HG02870 (cell line): ENCODE measurements around the gene HMGB1.

Experiments used
- ATAC-seq: cut with Tn5 transposase; IDR thresholded peaks from one replicate; pipeline ENCODE4 v1.9.1; 2021; ENCODE audit warnings: mild to moderate bottlenecking, moderate library complexity; ENCODE audit not compliant: unreplicated experiment

The HMGB1 gene

DNA sequence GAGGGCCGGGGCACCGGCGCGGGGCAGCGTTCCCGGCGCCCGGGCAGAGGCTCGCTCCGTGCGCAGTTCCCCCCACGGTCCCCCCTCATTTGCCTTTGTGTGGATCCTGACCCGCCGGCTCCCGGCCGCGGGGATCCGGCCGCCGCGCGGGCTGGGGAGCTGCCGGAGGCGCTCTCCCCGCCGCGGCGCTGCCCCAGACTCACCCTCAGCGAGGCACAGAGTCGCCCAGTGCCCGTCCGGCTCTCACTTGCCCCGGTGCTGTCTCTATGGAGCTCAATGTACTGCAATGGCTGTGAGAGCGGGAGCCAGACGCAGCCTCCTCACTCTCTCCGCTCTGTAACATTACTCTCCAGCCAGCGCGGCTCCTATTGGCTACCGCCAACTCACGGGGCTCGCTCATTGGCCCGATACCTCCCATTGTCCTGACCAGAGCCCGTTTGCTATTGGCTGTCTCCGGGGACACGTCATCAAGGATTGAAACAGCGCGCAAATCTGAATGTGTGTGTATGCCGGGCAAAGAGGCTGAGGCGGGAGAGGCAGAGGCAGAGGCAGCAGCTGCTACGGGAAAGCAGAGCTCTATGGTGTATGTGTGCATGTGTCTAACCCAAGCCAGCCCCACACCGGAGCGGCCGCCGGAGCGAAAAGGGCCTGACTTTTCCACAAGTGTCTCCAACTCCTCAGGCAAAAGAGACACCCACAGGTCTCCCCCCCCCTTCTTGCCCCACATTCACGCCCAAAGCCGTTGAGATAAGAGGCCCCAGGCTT, at the start of gene HMGB1:
HMGB1 (minus strand) TSS at position 344 of the 765 bp plus-strand sequence. CDS start 2,256 bp downstream, outside the sequence.
- ATAC-seq = peak; percentile 88

DNA sequence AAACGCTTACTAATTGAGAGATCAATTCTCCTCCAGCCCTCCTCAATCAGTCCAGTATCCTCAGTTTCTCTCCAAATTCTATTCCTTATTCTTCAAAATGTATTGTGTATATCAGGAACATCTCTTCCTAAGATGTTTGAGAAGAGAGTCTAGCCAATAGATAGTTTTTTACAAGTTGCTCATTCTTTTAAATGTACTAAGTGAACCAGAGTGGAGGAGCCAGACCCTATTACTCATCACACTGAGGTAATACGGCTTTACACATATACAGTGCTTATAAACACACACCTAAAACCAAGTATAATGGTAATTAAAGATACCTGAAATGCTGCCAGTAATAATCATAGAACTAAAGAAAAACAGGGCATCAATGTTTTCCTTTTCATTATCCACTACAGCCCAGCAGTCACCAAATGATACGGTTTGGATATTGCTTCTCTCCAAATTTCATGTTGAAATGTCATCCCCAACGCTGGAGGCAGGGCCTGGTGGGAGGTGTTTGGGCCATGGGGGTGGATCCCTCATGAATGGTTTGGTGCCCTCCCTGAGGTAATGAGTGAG, 45.2 kb upstream of the HMGB1 start:
- ATAC-seq = no peak

- no peak for ATAC-seq
Observed at GRCh38 chr13:30510091-30510490, 44.4 kb upstream of the HMGB1 start.

GRCh38 chr13:30509254-30510050, 43.7 kb upstream of the HMGB1 start:
- no peak for ATAC-seq

GRCh38 chr13:30504081-30504480, 38.3 kb upstream of the HMGB1 start:
- peak; percentile 92 for ATAC-seq

DNA sequence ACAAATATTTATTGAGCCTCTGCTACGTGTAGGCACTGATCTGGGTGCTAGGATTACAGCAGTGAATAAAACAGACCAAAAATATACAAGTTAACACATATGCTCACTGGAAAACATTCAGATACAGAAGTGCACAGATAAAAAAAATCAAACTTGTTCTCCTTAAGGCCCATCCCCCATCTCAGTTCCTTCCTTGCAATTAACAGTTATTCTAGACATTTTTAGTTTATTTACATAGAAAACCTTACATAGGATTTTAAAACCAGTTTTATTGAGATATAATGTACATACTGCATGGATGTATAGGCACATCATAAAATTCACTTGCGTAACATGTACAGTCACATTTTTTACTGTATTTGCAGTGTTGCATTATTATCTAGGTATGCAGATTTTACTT, 36.5 kb upstream of the HMGB1 start:
- no peak for ATAC-seq

- ATAC-seq = no peak
Observed at GRCh38 chr13:30499338-30499737, 33.6 kb upstream of the HMGB1 start.

- no peak for ATAC-seq
Observed at GRCh38 chr13:30496147-30496546, 30.4 kb upstream of the HMGB1 start.

DNA sequence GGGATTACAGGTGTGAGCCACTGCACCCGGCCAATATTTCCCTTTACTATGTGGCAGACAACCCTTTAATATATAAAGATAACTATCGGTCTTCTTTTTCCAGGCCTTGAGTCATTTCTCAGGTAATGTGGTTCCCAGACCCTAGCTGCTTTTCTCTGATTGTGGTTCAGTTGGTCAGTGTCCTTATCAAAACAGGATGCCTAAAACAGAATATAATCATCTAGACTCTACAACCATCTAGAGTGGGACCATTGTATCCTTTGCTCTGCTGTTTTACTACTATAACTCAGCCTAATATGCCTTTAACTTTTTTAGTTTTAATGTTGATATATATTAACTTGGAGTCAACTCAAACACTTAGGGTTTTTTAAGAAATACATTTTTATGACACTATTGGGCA, 30.0 kb upstream of the HMGB1 start:
- ATAC-seq = no peak

DNA sequence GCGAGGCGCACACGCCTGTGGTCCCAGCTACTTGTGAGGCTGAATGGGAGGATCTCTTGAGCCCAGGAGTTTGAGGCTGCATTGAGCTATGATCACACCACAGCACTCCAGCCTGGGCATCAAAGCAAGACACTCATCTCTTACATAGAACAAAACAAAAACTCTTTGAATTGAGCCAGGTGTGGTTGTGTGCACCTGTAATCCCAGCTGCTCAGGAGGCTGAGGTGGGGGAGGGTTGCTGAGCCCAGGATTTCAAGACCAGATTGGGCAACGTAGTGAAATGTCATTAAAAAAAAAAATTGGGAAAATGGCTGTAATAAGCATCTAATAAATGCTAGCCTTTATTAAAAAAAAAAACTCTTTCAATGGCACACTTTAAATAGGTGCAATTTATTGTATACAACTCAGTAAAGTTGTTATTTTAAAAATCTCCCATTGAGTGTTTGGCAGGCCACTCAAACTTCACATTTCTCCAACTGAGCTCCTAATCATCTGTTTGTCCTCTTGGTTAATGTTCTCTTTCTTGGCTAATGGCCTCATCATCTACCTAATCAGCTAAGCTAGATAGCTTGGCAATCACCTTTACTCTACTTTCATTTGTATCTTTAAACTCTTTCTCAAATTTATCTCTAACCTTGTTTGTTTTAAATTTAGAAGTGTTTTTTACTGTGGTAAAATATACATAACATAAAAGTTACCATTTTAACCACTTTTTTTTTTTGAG, 28.1 kb upstream of the HMGB1 start:
- no peak for ATAC-seq

GRCh38 chr13:30487075-30487470, 21.3 kb upstream of the HMGB1 start:
- ATAC-seq = no peak

DNA sequence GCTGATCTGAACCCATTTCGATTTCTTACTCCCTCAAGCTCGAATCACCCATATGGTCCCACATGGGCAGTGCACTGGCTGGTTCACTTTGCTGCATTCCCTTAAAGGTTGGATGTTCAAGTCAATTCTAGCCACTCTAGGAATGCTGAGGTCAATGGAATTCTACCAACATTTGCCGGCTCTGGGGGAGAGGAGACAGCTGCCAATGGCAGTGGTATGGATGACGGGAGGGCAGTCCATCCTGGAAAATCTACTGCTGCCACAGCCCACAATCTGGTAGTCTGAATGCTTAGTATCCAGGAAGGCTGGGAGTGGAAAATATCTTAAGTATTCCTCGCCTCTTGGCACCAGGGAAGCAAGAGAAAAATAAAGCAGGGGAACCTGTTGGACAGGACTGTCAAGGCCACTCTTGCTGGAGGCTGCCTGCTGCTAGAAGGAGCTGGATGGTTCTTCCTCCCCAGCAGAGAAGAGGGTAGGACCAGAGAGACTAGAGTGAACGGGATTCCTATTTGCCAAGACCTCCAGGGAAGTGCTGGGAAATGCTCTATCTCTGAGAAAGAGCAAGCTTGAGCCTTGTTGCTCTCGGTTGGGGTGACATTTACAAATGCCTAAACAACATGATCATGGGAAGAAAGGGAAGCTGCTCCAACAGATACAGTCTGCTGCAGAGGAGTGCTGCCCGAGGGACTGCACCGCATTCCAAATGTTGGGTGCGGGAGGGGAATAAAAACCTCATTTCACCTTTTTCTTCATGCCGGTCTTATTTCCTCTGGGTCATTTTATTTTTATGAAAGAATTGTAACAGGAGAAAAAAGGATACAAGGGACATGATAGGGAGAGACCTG, 20.7 kb upstream of the HMGB1 start:
- ATAC-seq = no peak

- ATAC-seq = no peak
Observed at GRCh38 chr13:30481241-30481760, 15.6 kb upstream of the HMGB1 start.

DNA sequence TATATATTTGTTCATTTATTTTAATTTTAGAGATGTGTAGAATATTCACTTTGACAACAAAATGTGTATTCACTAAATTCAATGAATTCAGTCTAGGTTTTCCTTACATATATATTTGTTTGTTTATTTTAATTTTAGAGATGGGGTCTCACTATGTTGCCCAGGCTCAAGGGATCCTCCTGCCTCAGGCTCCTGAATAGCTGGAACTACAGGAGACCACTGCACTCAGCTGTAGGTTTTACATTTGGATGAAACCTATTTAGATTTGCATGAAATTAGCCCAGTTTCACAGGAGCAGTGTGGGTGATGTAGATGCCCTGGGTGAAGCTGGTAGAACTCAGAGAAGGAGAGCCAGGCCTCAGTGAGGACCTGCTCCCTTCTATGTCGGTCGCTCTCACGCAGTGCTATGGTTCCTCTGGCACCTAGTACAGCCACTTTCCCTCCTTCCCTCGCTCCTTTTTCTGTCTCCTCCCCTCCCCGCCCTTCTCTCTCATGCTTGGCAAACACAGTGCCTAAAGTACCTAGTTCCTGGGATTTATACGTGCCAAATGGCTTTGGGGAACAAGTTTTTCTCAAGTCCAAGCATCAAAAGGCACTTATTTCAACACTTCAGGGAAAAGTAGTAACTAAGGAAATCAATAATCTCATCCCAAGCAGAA, 14.7 kb upstream of the HMGB1 start:
- ATAC-seq = no peak

GRCh38 chr13:30479883-30480219, 14.1 kb upstream of the HMGB1 start:
- no peak for ATAC-seq

DNA sequence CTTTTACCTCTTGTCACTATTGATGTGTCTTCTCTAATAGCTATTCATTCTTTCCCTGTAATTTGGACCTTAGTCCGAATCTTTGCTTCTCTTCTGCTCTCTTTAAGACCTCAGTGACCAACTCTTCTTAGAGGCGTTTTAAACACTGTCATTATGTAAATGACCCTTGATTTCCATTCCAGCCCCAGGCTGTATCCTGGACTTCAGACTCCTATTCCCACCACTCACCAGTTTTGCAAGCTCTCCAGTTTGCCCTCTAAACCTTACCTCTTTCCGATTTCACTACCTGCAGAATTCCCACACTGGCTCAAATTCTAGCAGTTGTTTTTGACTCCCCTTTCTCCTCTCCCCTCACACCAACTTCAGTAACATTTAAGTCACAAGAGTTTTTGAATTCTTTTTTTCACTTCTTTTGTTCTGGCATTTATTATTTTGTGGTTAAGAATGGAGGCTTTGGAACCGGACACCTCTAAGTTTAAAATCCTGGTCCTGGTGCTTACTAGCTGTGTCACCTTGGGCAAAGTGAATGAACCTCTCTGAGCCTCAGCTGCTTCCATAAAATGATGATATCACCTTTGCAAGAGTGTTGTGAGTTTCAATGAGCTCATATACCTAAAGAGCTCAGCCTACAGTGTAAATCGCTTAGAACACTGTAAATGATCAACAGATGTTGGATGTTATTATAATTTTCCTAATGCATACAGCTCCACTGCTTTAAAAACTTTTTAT, 13.6 kb upstream of the HMGB1 start:
- no peak for ATAC-seq

DNA sequence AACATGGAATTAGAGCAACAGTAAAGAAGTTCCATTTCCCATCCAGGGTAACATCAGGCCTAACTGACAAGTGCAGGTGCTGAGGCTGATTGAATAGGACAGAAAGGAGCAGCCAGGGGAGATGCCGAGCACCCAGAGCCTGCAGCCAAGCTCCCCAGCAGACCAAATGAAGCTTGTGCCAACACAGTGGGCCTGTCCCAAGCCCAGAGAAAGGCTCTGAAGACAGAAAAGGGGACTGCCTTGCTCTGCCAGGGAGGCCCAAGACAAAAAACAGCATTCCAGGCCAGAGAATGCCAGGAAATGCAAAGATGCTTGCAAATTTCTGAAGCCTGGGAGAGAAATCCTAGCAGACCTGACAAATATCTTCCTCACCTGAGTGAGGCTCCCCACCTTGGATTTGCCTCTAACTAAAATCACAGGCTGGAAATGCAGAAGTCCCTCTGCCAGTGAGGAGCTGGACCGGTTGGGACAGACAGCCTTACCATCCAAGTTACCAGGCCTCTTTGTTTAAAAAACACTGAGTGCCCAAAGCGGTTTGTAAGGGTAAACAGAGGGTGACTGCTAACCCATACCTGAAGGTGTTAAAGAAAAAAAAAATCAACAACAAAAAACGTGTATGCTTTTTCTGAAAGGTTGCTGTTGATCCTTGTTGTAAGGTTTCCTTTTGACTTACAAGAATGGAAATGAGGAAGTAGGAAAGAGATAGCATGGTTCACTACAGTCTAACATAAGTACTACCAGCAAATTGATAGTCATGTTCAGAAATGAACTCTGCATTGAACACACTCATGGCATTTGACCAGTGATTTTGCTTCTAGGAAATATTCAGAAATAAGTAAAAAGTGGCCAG, 11.8 kb upstream of the HMGB1 start:
- ATAC-seq = peak; percentile 94

DNA sequence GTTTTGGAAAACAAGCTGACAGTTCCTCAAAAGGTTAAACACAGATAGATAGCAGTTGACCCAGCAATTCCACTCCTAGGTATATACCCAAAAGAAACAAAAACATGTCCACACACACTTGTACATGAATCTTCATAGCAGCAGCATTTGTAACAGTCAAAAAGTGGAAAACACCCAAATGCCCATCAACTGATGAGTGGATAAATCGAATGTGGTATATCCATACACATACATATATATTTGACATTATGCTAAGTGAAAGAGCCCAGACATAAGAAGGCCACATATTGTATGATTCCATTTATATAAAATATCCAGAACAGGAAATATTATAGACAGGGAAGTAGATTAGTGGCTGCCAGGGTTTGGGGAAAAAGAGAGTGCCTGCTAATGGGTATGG, 7.9 kb upstream of the HMGB1 start:
- ATAC-seq = no peak
